ENCODE measurements around the gene FDXR. TPM values are rescaled to one million over a fixed set of nuclear protein-coding genes. Genes with fewer than 3 reads are reported as not detected.
"Not testable (repeated sequence)": the region's sequence is repeated elsewhere in the genome, so short reads cannot be mapped to it uniquely, and the experiment has no call there.

FDXR gene
- polyA plus RNA-seq, 4 donors: 4.3 to 11.3 (median 6.1) TPM

DNA sequence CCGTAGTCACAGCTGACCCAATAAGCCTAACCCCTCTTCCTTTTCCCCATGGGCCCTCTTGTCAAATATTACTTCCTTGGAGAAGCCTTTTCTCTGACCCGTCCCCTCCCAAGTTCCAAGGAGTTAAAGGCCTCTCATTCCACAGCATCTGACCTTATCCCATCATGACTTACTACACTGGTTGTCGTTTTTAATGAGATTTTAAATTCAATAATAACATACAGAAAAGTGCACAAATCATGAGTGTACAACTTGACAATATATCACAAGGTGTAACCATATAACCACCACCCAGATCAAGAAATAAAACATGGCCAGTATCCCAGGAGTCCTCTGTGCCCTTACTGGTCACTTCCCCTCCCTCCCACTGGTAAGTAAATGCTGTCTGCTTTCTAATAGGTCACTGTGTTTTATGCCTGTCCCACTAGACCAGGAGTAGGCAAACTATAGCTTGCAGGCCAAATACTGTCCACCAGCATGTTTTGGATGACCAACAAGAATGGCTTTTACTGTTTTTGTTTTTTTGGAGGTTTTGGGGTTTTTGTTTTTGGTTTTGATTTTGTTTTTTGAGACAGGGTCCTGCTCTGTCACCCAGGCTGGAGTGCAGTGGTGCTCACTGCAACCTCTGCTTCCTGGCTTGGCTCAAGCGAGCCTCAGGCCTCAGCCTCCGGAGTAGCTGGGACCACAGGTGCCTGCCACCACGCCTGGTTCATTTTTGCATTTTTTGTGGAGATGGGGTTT is 1.2 kb upstream of the FDXR start:
- no peak for DNase-seq (ENCODE audit: low read depth in 4 of 4, low spot score in 3 of 4)

DNA sequence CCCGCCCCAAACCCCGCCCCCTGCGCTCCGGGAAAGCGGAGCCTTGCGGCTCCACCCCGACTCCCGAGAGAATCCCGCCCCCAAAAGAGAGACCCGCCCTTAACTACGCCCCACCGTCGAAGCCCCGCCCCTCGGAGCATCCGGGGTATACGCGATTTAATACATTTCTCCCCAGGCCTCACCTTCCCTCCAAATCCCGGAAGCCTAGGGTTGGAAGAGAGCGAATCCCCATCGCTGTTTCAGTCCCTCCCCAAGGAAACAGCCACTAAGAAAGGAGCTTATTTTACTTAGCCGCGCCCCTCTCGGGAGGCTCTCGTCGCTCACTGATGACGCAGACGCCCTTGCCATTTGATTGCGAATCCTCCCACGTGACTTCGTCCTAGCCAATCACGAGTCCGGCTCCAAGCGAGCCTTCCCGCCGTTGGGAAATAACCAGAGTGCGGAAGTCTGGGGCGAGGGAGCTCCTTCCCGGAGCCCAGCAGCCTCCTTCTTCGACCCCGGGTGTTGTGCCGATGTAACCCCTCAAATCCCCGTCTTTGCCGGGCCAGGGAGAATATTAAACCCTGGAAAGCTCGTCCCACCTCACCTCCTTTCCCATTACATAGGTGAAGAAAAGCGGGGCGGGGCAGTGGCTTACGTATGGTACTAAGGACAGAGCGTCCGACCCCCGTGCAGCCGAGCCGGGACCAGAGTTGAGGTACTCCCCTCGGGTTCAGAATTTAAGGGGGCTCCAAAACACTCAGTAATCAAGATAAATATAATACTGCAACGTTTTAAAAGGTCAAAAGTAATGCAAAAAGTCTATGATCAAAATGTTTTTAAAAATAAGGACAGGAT is 461 bp upstream of the FDXR start:
- peak; percentile 99 to 100 (median 100) for DNase-seq (ENCODE audit: low read depth in 4 of 4, low spot score in 3 of 4)

DNA sequence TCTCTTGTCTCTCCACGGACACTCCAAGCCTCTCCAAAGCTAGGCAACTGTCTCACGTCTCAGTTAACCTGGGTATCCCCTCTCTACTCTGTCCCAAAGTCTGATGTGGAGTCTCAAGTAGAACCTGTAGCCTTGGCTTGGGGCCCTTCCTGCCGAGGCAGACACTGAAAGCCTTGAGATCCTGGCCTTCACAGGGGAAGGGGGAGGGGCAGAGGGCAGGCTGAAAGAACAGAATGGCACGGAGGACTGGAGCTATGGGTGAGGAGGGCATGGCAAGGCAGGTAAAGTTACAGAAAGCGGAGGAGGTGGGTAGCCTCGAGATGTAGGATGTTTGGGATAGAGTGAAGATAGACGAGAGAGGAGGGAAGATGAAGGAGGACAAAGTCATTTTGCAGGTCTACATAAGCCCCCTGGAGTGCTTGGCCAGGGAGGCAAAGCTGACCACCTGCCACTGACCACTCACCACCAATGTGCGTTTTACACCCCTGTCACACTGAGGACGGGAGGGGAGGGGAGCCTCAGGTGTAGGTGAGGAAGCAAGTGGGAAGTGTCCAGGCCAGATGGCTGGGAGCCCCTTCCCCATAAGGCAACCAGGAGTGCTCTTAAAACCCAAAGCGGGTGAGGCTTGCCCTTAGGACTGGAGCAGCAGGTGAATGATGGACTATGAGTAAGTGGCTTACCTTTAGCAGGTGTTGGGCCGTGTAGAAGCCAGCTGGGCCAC is 1.3 kb downstream of the FDXR start:
- DNase-seq (ENCODE audit: low read depth in 4 of 4, low spot score in 3 of 4): no peak

DNA sequence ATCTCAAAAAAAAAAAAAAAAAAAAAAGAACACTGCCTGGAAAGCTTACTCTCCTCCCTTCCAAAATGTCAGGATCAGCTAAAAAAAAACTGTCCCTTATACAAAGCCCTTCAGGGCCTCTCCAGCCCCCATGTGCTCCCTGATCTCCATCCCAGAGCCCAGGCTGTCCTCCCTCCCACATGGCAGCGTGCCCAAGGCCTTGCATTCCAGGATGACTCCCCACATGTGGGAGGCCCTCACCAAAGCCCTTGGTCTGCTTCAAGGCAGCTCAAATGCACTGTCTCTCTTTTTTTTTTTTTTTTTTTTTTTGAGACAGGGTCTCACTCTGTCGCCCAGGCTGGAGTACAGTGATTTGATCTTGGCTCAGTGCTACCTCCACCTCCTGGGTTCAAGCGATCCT is 2.3 kb downstream of the FDXR start:
- no peak for DNase-seq (ENCODE audit: low read depth in 4 of 4, low spot score in 3 of 4)

DNA sequence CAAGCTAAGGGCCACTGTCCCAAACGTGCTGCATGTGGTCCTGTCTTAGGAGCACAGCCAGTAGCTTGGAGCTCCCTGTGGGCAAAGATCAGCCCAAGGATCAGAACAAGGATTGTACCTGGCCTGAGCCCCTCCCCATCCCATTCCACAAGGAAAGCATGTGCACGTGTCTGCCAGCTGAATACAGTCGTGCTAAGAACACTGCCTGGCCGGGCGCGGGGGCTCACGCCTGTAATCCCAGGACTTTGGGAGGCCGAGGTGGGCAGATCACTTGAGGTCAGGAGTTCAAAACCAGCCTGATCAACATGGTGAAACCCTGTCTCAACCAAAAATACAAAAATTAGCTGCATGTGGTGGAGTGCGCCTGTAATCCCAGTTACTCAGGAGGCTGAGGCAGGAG is 2.8 kb downstream of the FDXR start:
- DNase-seq (ENCODE audit: low read depth in 4 of 4, low spot score in 3 of 4): not testable (repeated sequence)

DNA sequence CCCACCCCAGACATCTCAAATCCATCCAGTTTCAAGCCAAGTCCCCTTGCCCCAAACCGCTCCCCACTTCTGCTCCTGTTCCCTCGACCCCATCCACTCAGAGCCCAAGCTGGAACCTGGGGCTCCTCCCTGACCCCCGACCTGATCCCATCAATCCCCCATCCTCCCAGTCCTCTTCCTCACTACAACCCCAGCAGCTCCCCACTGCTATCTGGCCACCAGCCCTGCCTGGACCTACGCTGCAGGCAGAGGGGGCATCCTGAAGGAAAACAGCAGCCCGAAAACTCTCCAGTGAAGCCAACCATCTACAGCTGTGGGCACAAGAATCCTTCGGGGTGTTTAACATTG is 3.9 kb downstream of the FDXR start:
- DNase-seq (ENCODE audit: low read depth in 4 of 4, low spot score in 3 of 4): no peak

DNA sequence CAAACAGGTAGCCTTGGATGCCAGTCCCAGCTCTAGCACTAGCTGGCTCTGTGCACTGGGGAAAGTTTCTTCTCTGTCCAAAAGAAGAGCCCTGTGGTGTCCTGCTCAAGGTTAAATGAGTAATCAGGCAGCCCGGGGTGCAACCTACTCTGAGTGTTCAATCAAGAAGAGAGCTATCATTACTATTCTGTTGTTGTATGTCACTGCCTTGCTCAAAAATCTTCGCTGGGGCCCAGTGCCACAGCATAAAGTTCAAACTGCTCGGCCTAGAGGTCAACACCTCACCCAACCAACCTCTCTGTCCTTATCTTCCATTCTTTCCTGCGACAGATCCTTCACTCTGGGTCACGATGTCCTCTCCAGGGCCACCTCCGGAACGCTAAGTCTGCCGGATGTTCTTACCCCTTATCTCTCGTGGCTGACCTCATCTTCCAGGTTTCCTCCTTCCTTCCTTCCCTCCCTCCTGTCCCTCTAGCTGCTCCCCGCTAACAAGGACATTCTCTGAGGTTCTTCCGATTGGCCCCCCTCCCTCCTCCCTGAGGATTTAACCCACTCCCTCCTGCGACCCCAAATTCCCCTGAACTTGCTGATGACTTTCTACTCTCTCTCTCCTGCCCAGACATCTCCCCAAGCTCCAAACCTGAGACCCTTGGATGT is 4.4 kb downstream of the FDXR start:
- DNase-seq (ENCODE audit: low read depth in 4 of 4, low spot score in 3 of 4): no peak

DNA sequence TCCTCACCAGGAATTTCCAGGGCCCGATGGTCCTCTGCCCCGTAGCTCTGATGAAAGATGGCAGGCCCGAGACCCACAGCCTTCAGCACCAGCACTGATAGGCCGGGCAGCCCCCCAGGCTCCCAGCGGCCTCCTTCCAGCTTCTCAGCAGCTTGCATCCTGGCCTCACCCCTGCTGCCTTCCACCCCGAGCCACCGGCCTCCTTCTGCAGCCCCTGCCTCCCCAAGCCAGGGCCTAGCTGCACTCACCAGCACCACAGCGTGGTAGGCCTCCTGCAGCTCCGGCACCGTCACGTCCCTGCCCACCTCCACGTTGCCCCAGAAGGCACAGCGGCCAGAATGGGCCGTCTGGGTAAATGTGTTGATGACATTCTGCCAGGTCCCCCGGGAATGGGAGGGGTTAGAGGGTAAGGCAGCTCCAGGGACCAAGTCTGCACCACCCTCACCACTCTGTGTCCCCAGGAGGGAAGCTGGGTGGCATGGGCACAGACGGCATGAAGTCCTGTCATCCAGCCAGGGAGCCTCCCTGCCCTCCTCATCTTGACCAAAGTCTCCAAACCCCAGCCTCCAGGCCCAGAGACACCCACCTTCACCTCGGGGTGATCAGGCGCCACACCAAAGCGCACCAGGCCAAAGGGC is 6.5 kb downstream of the FDXR start:
- DNase-seq (ENCODE audit: low read depth in 4 of 4, low spot score in 3 of 4): no peak

DNA sequence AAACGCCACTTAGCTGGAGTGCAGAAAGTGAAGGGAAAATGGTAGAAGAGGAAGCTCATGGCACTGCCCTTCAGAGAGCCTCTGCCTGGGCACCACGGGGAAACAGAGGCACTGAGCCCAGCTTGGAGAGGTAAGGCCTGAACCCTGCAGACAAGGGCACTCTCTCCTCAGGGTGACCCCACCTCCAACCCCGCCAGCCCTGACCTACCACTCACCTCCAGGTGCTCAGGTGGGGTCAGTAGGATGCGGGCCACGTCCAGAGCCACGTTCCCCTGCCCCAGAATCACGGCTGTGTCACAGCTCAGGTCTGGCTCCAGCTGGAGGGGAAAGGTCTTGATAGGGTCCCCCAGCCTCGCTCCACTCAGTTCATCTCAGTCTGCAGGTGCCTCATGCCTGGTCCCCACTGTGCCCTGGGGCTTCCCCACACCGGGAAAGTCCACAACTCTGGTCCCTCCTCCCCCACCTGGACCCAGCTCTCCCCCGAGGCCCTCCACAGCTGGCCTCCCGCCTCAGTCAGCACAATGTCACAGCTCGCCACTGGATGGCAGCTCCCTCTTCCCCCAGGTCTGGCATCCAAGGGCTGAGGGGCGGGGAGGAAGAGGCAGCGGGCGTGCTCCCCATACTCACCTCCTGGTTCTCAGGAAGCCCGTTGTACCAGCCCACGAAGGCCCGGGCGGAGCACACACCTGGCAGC is 7.1 kb downstream of the FDXR start:
- no peak for DNase-seq (ENCODE audit: low read depth in 4 of 4, low spot score in 3 of 4)

DNA sequence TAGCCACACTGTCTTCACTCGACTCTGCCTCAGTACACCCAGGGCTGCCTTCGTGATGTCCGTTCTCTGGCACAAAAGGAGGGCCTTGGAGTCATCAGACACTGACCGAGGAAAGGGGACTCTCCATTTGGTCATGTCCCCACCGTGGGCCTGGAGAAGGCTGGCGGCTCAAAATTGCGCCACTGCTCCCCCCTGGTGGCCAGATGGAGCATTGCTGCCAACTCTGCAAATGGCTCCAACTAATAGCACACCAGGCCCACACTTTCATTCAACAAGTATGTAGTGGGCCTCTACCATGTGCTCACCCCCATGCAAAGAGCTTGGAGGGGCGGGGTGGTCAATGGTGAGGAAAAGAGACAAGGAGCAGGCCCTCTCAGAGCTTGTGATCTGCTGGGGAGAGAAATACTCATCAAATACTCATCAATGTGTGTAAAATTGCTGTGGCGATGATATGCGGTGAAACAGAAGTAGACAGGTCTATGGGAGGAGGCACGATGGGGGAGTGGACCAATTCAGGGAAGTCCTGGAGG is 7.9 kb downstream of the FDXR start:
- DNase-seq (ENCODE audit: low read depth in 4 of 4, low spot score in 3 of 4): peak in 3 of 4 donors; percentile 39 to 52 (median 43)

DNA sequence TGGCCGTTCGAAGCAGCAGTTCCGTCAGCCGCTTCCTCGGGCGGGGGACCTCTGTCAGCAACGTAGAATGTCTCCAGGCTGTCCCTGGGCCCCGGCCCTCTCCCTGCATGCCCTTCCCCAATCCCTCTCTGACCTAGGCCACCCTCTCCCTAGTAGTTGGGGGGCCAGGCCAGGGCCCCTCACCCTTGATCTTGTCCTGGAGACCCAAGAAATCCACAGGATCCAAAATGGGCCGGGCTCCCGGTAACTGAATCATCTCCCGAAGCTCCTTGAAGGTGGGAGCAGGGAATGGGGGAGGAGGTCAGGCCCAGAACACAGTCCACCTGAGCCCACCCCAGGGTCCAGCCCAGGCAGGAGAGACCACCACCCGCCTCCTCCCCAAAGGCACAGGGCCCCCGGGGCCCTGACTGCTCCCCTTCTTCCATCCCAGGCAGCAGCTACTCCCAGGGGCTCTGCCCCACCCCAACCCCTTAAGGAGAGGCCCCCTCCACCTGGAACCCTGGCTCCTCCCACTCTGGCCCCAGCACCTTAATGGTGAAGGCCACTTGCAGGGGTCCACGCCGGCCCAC is 8.4 kb downstream of the FDXR start:
- DNase-seq (ENCODE audit: low read depth in 4 of 4, low spot score in 3 of 4): no peak

DNA sequence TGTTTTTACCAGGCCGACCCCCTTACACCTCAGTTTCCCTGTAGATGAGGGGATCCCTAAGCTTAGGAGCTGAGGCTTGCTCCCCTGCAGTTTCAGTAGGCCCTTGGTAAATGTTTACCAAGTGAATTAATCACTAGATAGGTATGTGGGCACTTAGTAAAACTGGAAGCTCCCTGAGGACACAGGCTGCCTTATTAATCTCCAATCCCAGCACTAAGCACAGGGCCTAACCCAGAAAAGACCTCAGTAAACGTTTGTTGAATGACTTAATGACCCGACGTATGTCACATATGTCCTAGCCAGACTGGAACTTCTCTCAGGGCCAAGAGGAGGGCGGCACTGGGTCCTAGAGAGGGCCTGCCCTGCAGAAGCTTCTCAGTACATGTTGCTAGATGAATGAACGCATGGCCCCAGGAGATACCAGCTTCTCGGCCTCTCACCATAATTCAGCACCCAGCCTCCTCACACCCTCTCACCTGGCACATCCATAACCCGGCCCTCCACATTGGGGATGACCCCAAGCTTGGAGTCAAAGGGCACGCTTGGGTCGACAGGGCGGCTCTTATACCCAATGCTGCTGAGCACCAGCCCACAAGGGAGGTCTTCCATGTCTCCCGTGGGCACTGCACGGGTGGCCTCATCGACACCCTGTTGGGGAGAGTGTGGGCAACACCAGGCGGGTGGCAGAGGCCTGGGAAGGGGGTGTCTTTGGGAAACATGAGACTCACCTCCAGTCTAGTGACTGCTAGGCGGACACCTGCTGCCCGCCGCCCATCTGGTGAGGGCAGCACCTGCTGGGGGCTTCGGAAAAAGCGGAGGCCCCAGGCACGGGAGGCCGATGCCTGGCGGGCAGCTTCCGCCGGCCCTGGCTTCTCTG is 9.1 kb downstream of the FDXR start:
- no peak for DNase-seq (ENCODE audit: low read depth in 4 of 4, low spot score in 3 of 4)

DNA sequence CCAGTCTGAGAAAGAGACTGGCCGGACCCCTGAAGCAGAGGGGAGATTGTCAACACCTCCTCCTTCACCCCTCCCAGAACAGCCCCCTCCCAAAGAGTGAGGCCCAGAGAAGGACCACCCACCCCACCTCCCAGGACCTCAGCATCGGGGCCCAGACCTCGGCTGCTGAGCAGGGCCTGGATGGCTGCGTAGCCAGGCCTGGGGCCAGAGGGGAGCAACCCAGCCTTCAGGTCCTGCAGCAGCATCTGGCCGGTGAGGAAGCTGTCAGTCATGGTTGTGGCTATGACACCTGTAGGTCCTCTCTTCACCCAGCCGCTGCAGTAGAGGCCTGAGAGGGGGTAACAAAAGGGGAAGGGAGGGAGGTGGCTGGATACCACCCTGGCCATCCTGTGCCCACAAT is 9.9 kb downstream of the FDXR start:
- no peak for DNase-seq (ENCODE audit: low read depth in 4 of 4, low spot score in 3 of 4)

DNA sequence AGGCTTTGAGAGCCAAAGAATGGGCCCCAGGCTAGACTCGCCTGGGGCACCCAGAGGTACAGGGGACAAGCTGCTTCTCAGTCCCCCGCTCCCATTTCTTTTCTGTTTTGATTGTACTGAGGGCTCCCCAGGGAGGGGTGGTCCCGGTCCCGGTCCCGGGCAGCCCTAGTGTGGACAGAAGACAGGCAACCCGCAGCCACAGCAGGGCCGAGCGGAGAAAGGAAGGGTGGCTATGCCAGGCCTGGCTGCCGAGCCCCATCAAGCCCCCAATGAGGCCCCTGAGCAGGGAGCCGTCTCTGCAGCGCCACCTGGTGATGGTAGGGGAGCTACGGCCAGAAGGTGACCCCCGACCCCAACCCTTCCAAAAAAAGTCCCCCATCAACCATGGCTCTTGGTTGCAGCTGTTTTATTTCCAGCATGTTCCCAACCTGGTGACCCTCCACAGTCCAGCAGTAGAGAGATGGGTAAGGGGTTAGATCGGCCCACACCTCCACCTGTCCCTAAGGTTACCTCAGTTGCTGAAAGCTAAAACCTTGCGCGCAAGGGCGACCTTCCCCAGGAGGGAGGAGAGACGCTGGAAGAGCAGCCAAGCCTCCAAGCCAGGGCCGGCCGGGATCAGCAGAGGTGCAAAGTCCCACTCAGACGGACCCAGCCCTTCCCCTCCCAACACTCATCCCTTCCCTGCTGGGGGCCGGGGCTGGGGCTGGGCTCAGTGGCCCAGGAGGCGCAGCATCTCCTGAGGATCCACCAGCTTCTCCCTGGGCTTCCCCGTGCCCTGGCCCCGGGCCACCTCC is 10.5 kb downstream of the FDXR start:
- DNase-seq (ENCODE audit: low read depth in 4 of 4, low spot score in 3 of 4): peak in 1 of 4 donors; percentile 41

DNA sequence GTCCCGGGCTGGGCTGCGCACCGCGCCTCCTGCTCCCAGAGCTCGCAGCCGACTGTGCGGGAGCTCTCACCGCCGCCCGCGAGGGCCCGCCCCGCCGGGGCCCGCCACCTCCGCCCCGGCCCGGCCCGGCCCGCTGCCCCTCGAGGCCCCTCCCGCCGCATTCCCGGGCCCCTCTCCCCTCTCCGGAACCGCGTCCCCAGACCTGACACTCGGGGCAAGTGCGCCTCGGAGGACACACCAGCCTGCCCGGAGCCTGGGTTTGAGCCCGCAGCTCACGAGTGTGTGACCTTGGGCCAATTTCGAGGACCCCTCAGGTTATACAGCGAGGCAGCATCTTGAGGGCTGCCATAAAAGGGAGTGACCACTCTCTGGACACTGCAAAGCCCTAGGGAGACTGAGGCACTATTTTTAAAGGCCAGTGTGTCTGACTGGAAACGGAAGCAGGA is 11.1 kb downstream of the FDXR start:
- DNase-seq (ENCODE audit: low read depth in 4 of 4, low spot score in 3 of 4): no peak

DNA sequence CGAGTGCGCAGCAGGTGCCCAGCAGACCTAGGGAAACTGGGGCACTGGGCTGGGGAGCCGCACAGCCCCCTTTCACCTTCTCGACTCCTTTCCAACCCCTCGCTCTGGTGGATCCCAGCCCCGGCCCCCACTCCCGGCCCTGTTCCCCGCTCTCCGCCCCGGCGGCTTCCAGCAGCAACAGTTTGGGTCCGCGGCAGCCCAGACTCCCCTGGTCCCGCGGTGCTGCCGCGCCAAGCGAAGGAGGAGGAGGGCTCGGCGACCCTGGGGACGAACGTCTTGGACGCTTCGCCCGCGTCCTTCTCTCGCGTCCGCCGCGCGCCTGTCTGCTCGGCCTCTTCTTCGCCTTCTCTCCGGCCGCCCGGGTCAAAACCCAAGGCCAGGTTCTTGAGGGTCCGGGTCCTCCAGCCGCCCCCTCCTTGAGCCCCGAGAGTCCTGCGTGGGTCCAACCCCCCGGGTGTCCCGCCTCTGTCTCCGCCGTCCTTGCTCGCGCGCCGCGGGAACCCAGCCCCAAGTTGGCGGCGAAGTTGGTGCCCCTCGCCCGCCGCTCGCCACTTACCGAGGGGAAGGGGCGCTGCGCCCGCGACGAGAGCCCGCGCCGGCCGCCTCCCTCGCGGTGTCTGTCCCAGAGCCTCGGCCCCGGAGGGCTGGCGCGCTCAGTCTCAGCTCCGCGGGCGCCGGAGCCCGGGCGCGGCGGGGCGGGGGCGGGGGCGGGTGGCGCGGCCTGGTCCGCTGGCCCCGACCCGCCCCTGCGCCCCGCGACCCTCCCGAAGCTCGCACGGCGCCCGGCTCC is 11.7 kb downstream of the FDXR start:
- no peak for DNase-seq (ENCODE audit: low read depth in 4 of 4, low spot score in 3 of 4)

Data from left renal pelvis (tissue), 4 donors.